ENCODE measurements around the gene SAC3D1.
A peak's percentile ranks its signal among the peaks of the same experiment; 100 is the strongest.

The SAC3D1 gene

GRCh38 chr11:65040847-65041622 lies at the start of gene SAC3D1:
SAC3D1 (plus strand) TSS chr11:65041210; CDS start chr11:65041293, 83 bp downstream.
- peak within 1 kb of the TSS; percentile 85 for H3K4me3 ChIP-seq (ENCODE audit: low read depth, low read length)
- peak; percentile 90 for DNase-seq (ENCODE audit: low read depth)
- TF ChIP-seq, protein P1, sequence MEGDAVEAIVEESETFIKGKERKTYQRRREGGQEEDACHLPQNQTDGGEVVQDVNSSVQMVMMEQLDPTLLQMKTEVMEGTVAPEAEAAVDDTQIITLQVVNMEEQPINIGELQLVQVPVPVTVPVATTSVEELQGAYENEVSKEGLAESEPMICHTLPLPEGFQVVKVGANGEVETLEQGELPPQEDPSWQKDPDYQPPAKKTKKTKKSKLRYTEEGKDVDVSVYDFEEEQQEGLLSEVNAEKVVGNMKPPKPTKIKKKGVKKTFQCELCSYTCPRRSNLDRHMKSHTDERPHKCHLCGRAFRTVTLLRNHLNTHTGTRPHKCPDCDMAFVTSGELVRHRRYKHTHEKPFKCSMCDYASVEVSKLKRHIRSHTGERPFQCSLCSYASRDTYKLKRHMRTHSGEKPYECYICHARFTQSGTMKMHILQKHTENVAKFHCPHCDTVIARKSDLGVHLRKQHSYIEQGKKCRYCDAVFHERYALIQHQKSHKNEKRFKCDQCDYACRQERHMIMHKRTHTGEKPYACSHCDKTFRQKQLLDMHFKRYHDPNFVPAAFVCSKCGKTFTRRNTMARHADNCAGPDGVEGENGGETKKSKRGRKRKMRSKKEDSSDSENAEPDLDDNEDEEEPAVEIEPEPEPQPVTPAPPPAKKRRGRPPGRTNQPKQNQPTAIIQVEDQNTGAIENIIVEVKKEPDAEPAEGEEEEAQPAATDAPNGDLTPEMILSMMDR (IDR thresholded peaks at IDR 0.05; ENCODE audit: control insufficient read depth, extremely low read depth, insufficient read depth) = no peak

GRCh38 chr11:64994318-64994717 lies 46.7 kb upstream of the SAC3D1 start:
- H3K4me3 ChIP-seq (ENCODE audit: low read depth, low read length) = no peak overlapping the region
- TF ChIP-seq, protein P1 (IDR thresholded peaks at IDR 0.05; ENCODE audit: control insufficient read depth, extremely low read depth, insufficient read depth) = no peak
- no peak for DNase-seq (ENCODE audit: low read depth)

- TF ChIP-seq, protein P1 (IDR thresholded peaks at IDR 0.05; ENCODE audit: control insufficient read depth, extremely low read depth, insufficient read depth) = no peak
- H3K4me3 ChIP-seq (ENCODE audit: low read depth, low read length) = no peak overlapping the region
- DNase-seq (ENCODE audit: low read depth) = no peak
Observed at GRCh38 chr11:64996327-64996709, 44.7 kb upstream of the SAC3D1 start.

DNA sequence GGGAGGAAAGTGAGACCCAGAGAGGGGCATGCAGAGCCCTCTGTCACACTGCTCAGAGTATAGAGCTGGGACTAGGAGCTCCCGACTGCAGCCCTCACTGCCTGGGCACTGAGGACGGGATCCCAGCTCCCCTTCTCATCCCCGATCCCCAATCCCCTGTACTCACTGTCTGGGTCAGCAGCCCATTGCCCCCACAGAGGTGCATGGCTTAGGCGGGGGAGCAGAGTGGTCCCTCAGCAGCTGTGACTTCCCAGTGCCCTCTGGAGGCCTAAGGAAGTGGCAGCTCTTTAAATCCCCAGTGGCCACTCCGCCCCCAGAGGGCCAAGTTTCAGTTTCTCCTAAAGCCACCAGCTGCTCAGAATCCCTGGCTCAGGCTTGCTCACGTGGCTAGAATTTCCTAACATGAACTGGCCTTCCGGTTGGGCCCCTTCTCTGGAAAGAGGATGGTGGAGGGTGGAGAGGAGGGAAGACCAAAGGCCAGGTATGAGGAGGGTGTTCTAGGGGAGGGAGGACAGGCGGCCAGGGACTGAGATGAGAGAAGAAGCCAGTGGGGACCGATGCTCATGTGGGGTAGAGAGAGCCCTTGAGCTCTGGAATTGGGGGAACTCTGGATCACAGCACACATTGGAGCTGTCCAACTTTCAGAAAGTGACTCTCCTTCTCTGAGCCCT lies 44.2 kb upstream of the SAC3D1 start, which contains the start of gene BATF2:
Gene BATF2 (minus strand): TSS at position 262 of the 671 bp plus-strand sequence. CDS start 57 bp downstream, at position 205.
- no peak for DNase-seq (ENCODE audit: low read depth)
- TF ChIP-seq, protein P1 (IDR thresholded peaks at IDR 0.05; ENCODE audit: control insufficient read depth, extremely low read depth, insufficient read depth) = peak; percentile 26; the same call in 1 of the 2 replicates
- no peak within 1 kb of the TSS for H3K4me3 ChIP-seq (ENCODE audit: low read depth, low read length)

DNA sequence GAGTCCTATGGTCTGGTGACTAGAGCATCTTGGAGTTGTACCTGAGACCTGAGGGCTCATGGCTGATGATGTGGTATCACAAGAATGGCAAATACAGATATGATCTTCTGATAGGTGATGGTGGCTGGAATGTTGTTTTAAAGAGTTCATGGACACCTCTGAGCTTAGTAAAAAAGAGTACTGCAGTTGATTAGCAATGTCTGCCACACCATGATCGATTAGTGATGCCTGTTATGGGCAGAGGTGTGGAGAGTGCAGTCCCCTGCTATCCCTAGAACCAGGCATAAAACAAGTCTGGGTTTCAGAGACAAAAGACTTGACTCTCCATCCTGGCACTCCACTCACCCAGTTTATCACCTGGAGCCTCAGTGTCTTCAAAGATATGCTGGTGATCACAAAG lies 42.9 kb upstream of the SAC3D1 start:
- TF ChIP-seq, protein P1 (IDR thresholded peaks at IDR 0.05; ENCODE audit: control insufficient read depth, extremely low read depth, insufficient read depth) = no peak
- no peak overlapping the region for H3K4me3 ChIP-seq (ENCODE audit: low read depth, low read length)
- DNase-seq (ENCODE audit: low read depth) = no peak

- H3K4me3 ChIP-seq (ENCODE audit: low read depth, low read length) = no peak overlapping the region
- TF ChIP-seq, protein P1 (IDR thresholded peaks at IDR 0.05; ENCODE audit: control insufficient read depth, extremely low read depth, insufficient read depth) = no peak
- no peak for DNase-seq (ENCODE audit: low read depth)
Observed at GRCh38 chr11:64998690-64999431, 42.1 kb upstream of the SAC3D1 start.
